Measurements from ENCODE around the gene PCDHGA6.
"Not testable (repeated sequence)": the region's sequence is repeated elsewhere in the genome, so short reads cannot be mapped to it uniquely, and the experiment has no call there.

PCDHGA6 gene

GRCh38 chr5:141394401-141395187, 20.9 kb downstream of the PCDHGA6 start:
- DNase-seq: not testable (repeated sequence)

GRCh38 chr5:141397756-141398551, 24.3 kb downstream of the PCDHGA6 start, which contains the start of gene PCDHGB5:
PCDHGB5 (plus strand) TSS chr5:141397947; CDS start chr5:141398128, 181 bp downstream.
- DNase-seq: peak; percentile 52

GRCh38 chr5:141398608-141399007, 24.9 kb downstream of the PCDHGA6 start:
- DNase-seq: no peak

GRCh38 chr5:141399555-141400258, 26.0 kb downstream of the PCDHGA6 start:
- no peak for DNase-seq

- DNase-seq: no peak
Measured at GRCh38 chr5:141402553-141403243, 29.0 kb downstream of the PCDHGA6 start, which contains the start of gene PCDHGA9. PCDHGA9 (plus strand) TSS chr5:141402778; CDS start chr5:141402953, 175 bp downstream.

GRCh38 chr5:141403387-141403786, 29.7 kb downstream of the PCDHGA6 start:
- no peak for DNase-seq

GRCh38 chr5:141407790-141408505, 34.3 kb downstream of the PCDHGA6 start, which contains the start of gene PCDHGB6:
PCDHGB6 (plus strand) TSS chr5:141408021; CDS start chr5:141408203, 182 bp downstream.
- DNase-seq: peak; percentile 36

GRCh38 chr5:141409598-141410306, 36.1 kb downstream of the PCDHGA6 start:
- DNase-seq: no peak

GRCh38 chr5:141411575-141411974, 37.9 kb downstream of the PCDHGA6 start:
- DNase-seq: no peak

GRCh38 chr5:141412854-141413539, 39.3 kb downstream of the PCDHGA6 start, which contains the start of gene PCDHGA10:
PCDHGA10 (plus strand) TSS chr5:141412987; CDS start chr5:141413176, 189 bp downstream.
- peak; percentile 61 for DNase-seq

- no peak for DNase-seq
Measured at GRCh38 chr5:141413540-141414069, 39.9 kb downstream of the PCDHGA6 start.

GRCh38 chr5:141414548-141415274, 41.0 kb downstream of the PCDHGA6 start:
- DNase-seq: not testable (repeated sequence)

GRCh38 chr5:141415275-141415618, 41.6 kb downstream of the PCDHGA6 start:
- not testable (repeated sequence) for DNase-seq

GRCh38 chr5:141417494-141418172, 43.9 kb downstream of the PCDHGA6 start, which contains the start of gene PCDHGB7:
PCDHGB7 (plus strand) TSS chr5:141417677; CDS start chr5:141417860, 183 bp downstream.
- peak; percentile 63 for DNase-seq

GRCh38 chr5:141419074-141419880, 45.6 kb downstream of the PCDHGA6 start:
- no peak for DNase-seq

- DNase-seq: peak; percentile 59
Measured at GRCh38 chr5:141420855-141421488, 47.3 kb downstream of the PCDHGA6 start, which contains the start of gene PCDHGA11. PCDHGA11 (plus strand) TSS chr5:141421051; CDS start chr5:141421228, 177 bp downstream.

GRCh38 chr5:141421489-141421855, 47.8 kb downstream of the PCDHGA6 start:
- no peak for DNase-seq
